GM12878 (cell line): ENCODE results near the gene DLEC1. TPM values are rescaled to one million over a fixed set of nuclear protein-coding genes. Genes with fewer than 3 reads are reported as not detected.
A peak's percentile ranks its signal among the peaks of the same experiment; 100 is the strongest.

ENCODE experiments used
- ATAC-seq: fragments of 200-7000 bp; cut with Tn5 transposase; 3 replicates; pipeline ENCODE4 v1.9.1; 2020; ENCODE audit warnings: mild to moderate bottlenecking, moderate library complexity
- BruUV-seq: library from RNA; stranded (reverse); fragments of 400-500 nt; replicated peaks from 2 replicates; lab custom pipeline; 2021; lab: Mats Ljungman, UMichigan
- CTCF ChIA-PET: fragments of 300-600 bp; sonication (Branson Sonifier 250); formaldehyde crosslinking; extraction: SDS; loops from one replicate; lab custom pipeline; 2021; ENCODE audit warnings: inconsistent platforms; lab: Yijun Ruan, JAX
- POLR2A ChIA-PET: fragments of 350-600 bp; formaldehyde crosslinking; extraction: SDS; loops from one replicate; lab custom pipeline; 2021; ENCODE audit warnings: inconsistent platforms; lab: Charles Lee
- RAD21 ChIA-PET: fragments of 300-600 bp; sonication (Branson Sonifier 250); formaldehyde crosslinking; loops from one replicate; lab custom pipeline; 2023; ENCODE audit warnings: antibody characterized with exemption; ENCODE audit not compliant: unreplicated experiment; lab: Charles Lee
- SMC1A ChIA-PET: fragments of 300-600 bp; sonication (Branson Sonifier 250); formaldehyde crosslinking; loops from one replicate; lab custom pipeline; 2023; ENCODE audit not compliant: unreplicated experiment, uncharacterized antibody; lab: Charles Lee
- DNase-seq: peaks from one replicate; pipeline ENCODE4 v3.0.0-alpha.2; 2011; ENCODE audit warnings: low read depth, low spot score
- FAIRE-seq: peaks from 3 replicates; lab custom pipeline; 2011; peaks lifted over from hg19 to GRCh38; lab: Jason Lieb, UNC
- H2AFZ ChIP-seq: 2 replicates; pipeline ENCODE4 v1.6.0; 2011; ENCODE audit warnings: low read depth, low read length, control low read depth; ENCODE audit not compliant: control insufficient read depth
- H3K27ac ChIP-seq: 2 replicates; pipeline ENCODE4 v1.5.1; 2011; ENCODE audit warnings: control low read depth; ENCODE audit not compliant: control insufficient read depth, insufficient read depth
- H3K27me3 ChIP-seq, 2 experiments: replicated peaks in 1 of 2; 2 replicates each; pipeline versions ENCODE4 v1.6.0 to v1.6.1; 2011; ENCODE audit warnings: low read length in 1 of 2; ENCODE audit not compliant: control insufficient read depth in 2 of 2, insufficient read depth in 2 of 2
- H3K36me3 ChIP-seq, 2 experiments: 2 replicates each; pipeline ENCODE4 v1.5.1; 2011; ENCODE audit warnings: low read length in 1 of 2; ENCODE audit not compliant: control insufficient read depth in 2 of 2, insufficient read depth in 2 of 2
- H3K4me1 ChIP-seq: 2 replicates; pipeline ENCODE4 v1.6.1; 2011; ENCODE audit warnings: mild to moderate bottlenecking, low read length, moderate library complexity, mixed read lengths; ENCODE audit not compliant: control insufficient read depth, insufficient read depth
- H3K4me2 ChIP-seq: 2 replicates; pipeline ENCODE4 v1.6.0; 2011; ENCODE audit warnings: control low read depth; ENCODE audit not compliant: control insufficient read depth, insufficient read depth
- H3K4me3 ChIP-seq: fragments of 200-600 bp; sonication (generic); 2 replicates; pipeline ENCODE4 v1.5.1; 2016
- H3K79me2 ChIP-seq: 2 replicates; pipeline ENCODE4 v1.6.0; 2011; ENCODE audit warnings: low read length; ENCODE audit not compliant: control insufficient read depth, insufficient read depth
- H3K9ac ChIP-seq: 2 replicates; pipeline ENCODE4 v1.8.0; 2011; ENCODE audit warnings: low read length, control low read depth, mixed read lengths; ENCODE audit not compliant: control insufficient read depth, insufficient read depth
- H3K9me3 ChIP-seq: replicated peaks from 3 replicates; pipeline ENCODE4 v1.5.1; 2011; ENCODE audit warnings: mild to moderate bottlenecking, low read length; ENCODE audit not compliant: control insufficient read depth, insufficient read depth
- H4K20me1 ChIP-seq: 2 replicates; pipeline ENCODE4 v1.6.0; 2011; ENCODE audit not compliant: control insufficient read depth, insufficient read depth
- CTCF ChIP-seq, 3 experiments: IDR thresholded peaks in 2 of 3; conservative IDR thresholded peaks in 1 of 3; 2 replicates each; pipeline ENCODE4 v1.5.1; 2011; ENCODE audit warnings: low read depth in 3 of 3, low read length in 3 of 3, mild to moderate bottlenecking in 3 of 3, control low read depth in 2 of 3, moderate library complexity in 2 of 3, inconsistent platforms in 1 of 3, mixed read lengths in 1 of 3; ENCODE audit not compliant: control insufficient read depth in 2 of 3, insufficient read depth in 1 of 3; ENCODE audit errors: extremely low read depth in 1 of 3
- MEF2B ChIP-seq: fragments of 450-650 bp; IDR thresholded peaks from 2 replicates; pipeline ENCODE4 v1.6.1; 2018; ENCODE audit warnings: mild to moderate bottlenecking, moderate library complexity; ENCODE audit not compliant: partially characterized antibody, poor library complexity, severe bottlenecking
- NRF1 ChIP-seq: conservative IDR thresholded peaks from 2 replicates; pipeline ENCODE4 v1.6.1; 2011; ENCODE audit warnings: mild to moderate bottlenecking, low read depth, low read length, improper control_type of control experiment
- WGBS: methylation state at CpG from one replicate; pipeline ENCODE4 v1.1.6; 2016; ENCODE audit warnings: low lambda C conversion rate; ENCODE audit not compliant: insufficient replicate concordance, insufficient coverage; ENCODE audit errors: missing lambda C conversion rate; 5-methylcytosine and 5-hydroxymethylcytosine counted together
- in situ Hi-C: fragments of 300-500 bp; cut with MboI; formaldehyde crosslinking; loops from 9 replicates; pipeline ENCODE4 v1.14.3; 2018; ENCODE audit warnings: mixed read lengths
- intact Hi-C: fragments of 100-400 bp; cut with micrococcal nuclease; formaldehyde crosslinking; loops from one replicate; pipeline ENCODE4 v1.14.2; 2022; ENCODE audit not compliant: unreplicated experiment
- polyA plus RNA-seq, 11 experiments: library from polyadenylated mRNA; depleted of rRNA in 4 of 11; unstranded in 6 of 11; stranded (reverse) in 5 of 11; fragments of >200 nt; fragmentation: Nextera tagmentation in 4 of 11; fragmentation: Illumina TruSeq in 1 of 11; extraction: Ambion mirVana in 4 of 11; extraction: Trizol in 1 of 11; gene quantifications; 1 replicate in 1 of 11; 2 replicates in 10 of 11; pipeline versions ENCODE4 v1.2.1 to v1.2.3, GENCODE V29; 2011 to 2016; ENCODE audit warnings: inconsistent platforms in 2 of 11, missing spikeins in 2 of 11, low read depth in 1 of 11
- total RNA-seq, 4 experiments: library from RNA; depleted of rRNA in 3 of 4; stranded (reverse); fragments of >200 nt in 3 of 4; fragmentation: Illumina TruSeq in 1 of 4; extraction: Trizol in 1 of 4; gene quantifications; 2 replicates each; pipeline versions ENCODE4 v1.2.1 to v1.2.3, GENCODE V29; 2013 to 2021

DLEC1 gene
- total and polyA plus RNA-seq, 10 of the 15 experiments (the other 5 are each of a cell fraction or from before 2014, with no cell fraction given) = 0.03 to 0.29 (median 0.07) TPM; not detected in 3

- ChIA-PET RAD21 (interaction anchor here (0.8 to 1.7 kb wide), 4 partner anchors 8 to 229 kb away, joined by 3 to 6 read pairs (median 4); partner anchors contain the start of gene XYLB), CTCF (interaction anchor here (0.6 to 5.7 kb wide), 11 partner anchors 15 to 363 kb away, joined by 3 to 42 read pairs (median 3); partner anchors contain the start of genes ACAA1 and SLC22A14), POLR2A (no interaction called here), SMC1A (interaction anchor here (1.2 to 4.0 kb wide), 3 partner anchors 16 to 184 kb away, joined by 3 to 20 read pairs (median 5); no protein-coding TSS in a partner anchor)
- no TSS peak for BruUV-seq
- no peak overlapping the region for H3K27ac ChIP-seq
- in situ Hi-C loops = loop anchor here (5.0 kb wide), 1 partner anchor 366 kb away; no protein-coding TSS in a partner anchor
- no peak overlapping the region for H3K9ac ChIP-seq
- no peaks in the 10 kb centered on the region for H3K79me2 ChIP-seq
- H3K27me3 ChIP-seq = no peaks in the 10 kb centered on the region; a peak in 1 of 4 replicates
- no peak for DNase-seq
- no peaks in the 10 kb centered on the region for H3K9me3 ChIP-seq
- no peak for FAIRE-seq
- no peak overlapping the region for H3K4me2 ChIP-seq
- WGBS = 81% methylated on average over 12 of the region's 12 CpGs
- no peak overlapping the region for H2AFZ ChIP-seq
- peaks cover 0 to 7% of the 10 kb centered on the region in 2 experiments; a peak in 3 of 4 replicates for H3K36me3 ChIP-seq
- no peak for TF ChIP-seq MEF2B
- TF ChIP-seq NRF1 = no peak
- 0 out of 6 replicates have a peak, but pooled peaks of 1 of the 3 experiments have one; percentile 2 for TF ChIP-seq CTCF (IDR thresholded peaks at IDR 0.05 in 2 of 3, conservative IDR thresholded peaks at IDR 0.05 in 1 of 3; ENCODE audit: control insufficient read depth in 2 of 3, extremely low read depth in 1 of 3, insufficient read depth in 1 of 3, low read depth in 3 of 3, low read length in 3 of 3)
- TF ChIP-seq, all 136 proteins: peak for 1
- intact Hi-C loops = loop anchor here (5.0 kb wide), 4 partner anchors 121 to 231 kb away; partner anchors contain the start of genes SLC22A14 and XYLB
- no peaks in the 10 kb centered on the region for H4K20me1 ChIP-seq
- peaks cover 6% of the 10 kb centered on the region; the same call in 1 of the 2 replicates for H3K4me1 ChIP-seq
- ATAC-seq = no peak
- H3K4me3 ChIP-seq = no peak overlapping the region
Measured at GRCh38 chr3:38116471-38117162, 77.6 kb downstream of the DLEC1 start.
